ENCODE data around the gene TMEM248. TPM values are rescaled to one million over a fixed set of nuclear protein-coding genes. Genes with fewer than 3 reads are reported as not detected.

The TMEM248 gene
- total and polyA plus RNA-seq, 10 of the 15 experiments (the other 5 are each of a cell fraction or from before 2014, with no cell fraction given) = 6.3 to 93.5 (median 64.9) TPM

- TF ChIP-seq BHLHE40 (IDR thresholded peaks at IDR 0.05; ENCODE audit: borderline replicate concordance in 1 of 2, low read depth in 2 of 2, low read length in 1 of 2) (peak in 1 of 2 experiments; percentile 57; a peak in 1 of 4 replicates), HCFC1 (IDR thresholded peaks at IDR 0.05; ENCODE audit: low read length) (peak; percentile 68), NBN (IDR thresholded peaks at IDR 0.05) (peak; percentile 60; the same call in 1 of the 2 replicates), CREB1 (IDR thresholded peaks at IDR 0.05; ENCODE audit: low read depth) (peak; percentile 84), GABPA (IDR thresholded peaks at IDR 0.05; ENCODE audit: low read depth) (peak; percentile 88), SMAD5 (IDR thresholded peaks at IDR 0.05; ENCODE audit: low read depth) (peak; percentile 66; the same call in 1 of the 2 replicates), HDAC6 (IDR thresholded peaks at IDR 0.05; ENCODE audit: unreplicated experiment) (peak; percentile 43), YY1 (IDR thresholded peaks at IDR 0.05; ENCODE audit: low read depth, low read length) (peak; percentile 82), PML (IDR thresholded peaks at IDR 0.05; ENCODE audit: low read length) (0 out of 2 replicates have a peak, but pooled peaks have one; percentile 62), FOXK2 (IDR thresholded peaks at IDR 0.05) (peak; percentile 90), TCF12 (IDR thresholded peaks at IDR 0.05; ENCODE audit: low read depth, low read length) (peak; percentile 26; the same call in 1 of the 2 replicates), DPF2 (IDR thresholded peaks at IDR 0.05) (peak; percentile 36; the same call in 1 of the 2 replicates), HDGF (IDR thresholded peaks at IDR 0.05) (peak; percentile 73; the same call in 1 of the 2 replicates), NRF1 (conservative IDR thresholded peaks at IDR 0.05; ENCODE audit: low read depth, low read length) (peak; percentile 70), POLR2A (IDR thresholded peaks at IDR 0.05; ENCODE audit: low read depth, low read length) (peak; percentile 88), RB1 (IDR thresholded peaks at IDR 0.05; ENCODE audit: borderline replicate concordance) (peak; percentile 73; the same call in 1 of the 2 replicates), ZNF207 (IDR thresholded peaks at IDR 0.05; ENCODE audit: borderline replicate concordance) (peak; percentile 40; the same call in 1 of the 2 replicates), RELA (IDR thresholded peaks at IDR 0.05; ENCODE audit: borderline replicate concordance, partially characterized antibody) (peak; percentile 10), POU2F2 (IDR thresholded peaks at IDR 0.05; ENCODE audit: borderline replicate concordance, low read depth, low read length) (peak; percentile 67; the same call in 1 of the 3 replicates), SP1 (IDR thresholded peaks at IDR 0.05; ENCODE audit: low read depth, low read length) (peak; percentile 81), ATF7 (IDR thresholded peaks at IDR 0.05; ENCODE audit: low read depth) (peak; percentile 55), ZBTB11 (CRISPR knock-in tag; IDR thresholded peaks at IDR 0.05) (peak; percentile 87), MLLT1 (IDR thresholded peaks at IDR 0.05) (peak; percentile 26; the same call in 1 of the 2 replicates), SRF (IDR thresholded peaks at IDR 0.05; ENCODE audit: low read depth in 2 of 2, low read length in 2 of 2) (peak in 1 of 2 experiments; percentile 82; a peak in 3 of 4 replicates), PKNOX1 (IDR thresholded peaks at IDR 0.05) (peak; percentile 69; the same call in 1 of the 2 replicates)
These were observed 74.2 kb downstream of the TMEM248 start, which contains the start of gene SBDS (continued) for GRCh38 chr7:66995050-66995776.

All from GM12878 (cell line).